ENCODE results near the gene KCNH4.
"Not testable (repeated sequence)": the region's sequence is repeated elsewhere in the genome, so short reads cannot be mapped to it uniquely, and the experiment has no call there.

KCNH4 gene

DNA sequence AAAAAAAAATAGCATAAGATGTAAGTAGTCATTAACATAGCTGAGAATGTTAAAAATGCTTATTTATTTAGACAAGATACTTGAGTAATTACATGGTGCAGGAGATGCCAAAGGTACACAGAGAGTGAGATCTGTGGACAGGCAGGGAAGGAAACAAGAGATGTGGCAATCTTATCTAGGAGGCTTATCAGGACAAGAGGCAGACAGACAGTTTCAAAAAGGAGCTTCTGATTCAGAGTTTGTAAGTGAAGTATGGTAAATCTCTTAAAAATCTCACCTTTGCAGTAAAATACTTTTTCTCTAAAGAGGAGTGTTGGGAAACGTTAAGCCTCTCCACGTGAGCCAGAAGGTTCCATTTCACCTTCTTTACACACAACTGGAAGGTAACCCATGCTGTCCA lies 33.2 kb upstream of the KCNH4 start:
- DNase-seq (no peak), ATAC-seq (ENCODE audit: insufficient read depth, low read depth) (no peak)
- no peak overlapping the region for H2AFZ ChIP-seq (ENCODE audit: low read depth, low read length)
- H3K27ac ChIP-seq (ENCODE audit: low read length), result no peak overlapping the region
- no peak overlapping the region for H3K4me2 ChIP-seq (ENCODE audit: insufficient read depth, low read length)
- H3K9me3 ChIP-seq (ENCODE audit: insufficient read depth, low read length, severe bottlenecking), result no peaks in the 10 kb centered on the region
- H3K27me3 ChIP-seq (ENCODE audit: insufficient read depth, low read length, poor library complexity), result no peaks in the 10 kb centered on the region
- H3K4me3 ChIP-seq (ENCODE audit: low read depth in 1 of 2, low read length in 2 of 2), result no peak overlapping the region
- no peaks in the 10 kb centered on the region for H3K4me1 ChIP-seq (ENCODE audit: insufficient read depth, low read length)
- TF ChIP-seq EZH2 (IDR thresholded peaks at IDR 0.05; ENCODE audit: borderline replicate concordance, low read depth, low read length, severe bottlenecking), result no peak
- TF ChIP-seq, protein P1, sequence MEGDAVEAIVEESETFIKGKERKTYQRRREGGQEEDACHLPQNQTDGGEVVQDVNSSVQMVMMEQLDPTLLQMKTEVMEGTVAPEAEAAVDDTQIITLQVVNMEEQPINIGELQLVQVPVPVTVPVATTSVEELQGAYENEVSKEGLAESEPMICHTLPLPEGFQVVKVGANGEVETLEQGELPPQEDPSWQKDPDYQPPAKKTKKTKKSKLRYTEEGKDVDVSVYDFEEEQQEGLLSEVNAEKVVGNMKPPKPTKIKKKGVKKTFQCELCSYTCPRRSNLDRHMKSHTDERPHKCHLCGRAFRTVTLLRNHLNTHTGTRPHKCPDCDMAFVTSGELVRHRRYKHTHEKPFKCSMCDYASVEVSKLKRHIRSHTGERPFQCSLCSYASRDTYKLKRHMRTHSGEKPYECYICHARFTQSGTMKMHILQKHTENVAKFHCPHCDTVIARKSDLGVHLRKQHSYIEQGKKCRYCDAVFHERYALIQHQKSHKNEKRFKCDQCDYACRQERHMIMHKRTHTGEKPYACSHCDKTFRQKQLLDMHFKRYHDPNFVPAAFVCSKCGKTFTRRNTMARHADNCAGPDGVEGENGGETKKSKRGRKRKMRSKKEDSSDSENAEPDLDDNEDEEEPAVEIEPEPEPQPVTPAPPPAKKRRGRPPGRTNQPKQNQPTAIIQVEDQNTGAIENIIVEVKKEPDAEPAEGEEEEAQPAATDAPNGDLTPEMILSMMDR (IDR thresholded peaks at IDR 0.05; ENCODE audit: borderline replicate concordance, extremely low read depth, low read length, poor library complexity, severe bottlenecking), result no peak
- no peak overlapping the region for H3K9ac ChIP-seq (ENCODE audit: low read depth, low read length)
- H3K79me2 ChIP-seq (ENCODE audit: insufficient read depth, low read length), result no peaks in the 10 kb centered on the region
- no peaks in the 10 kb centered on the region for H4K20me1 ChIP-seq (ENCODE audit: insufficient read depth, low read length)
- peaks cover 71% of the 10 kb centered on the region for H3K36me3 ChIP-seq (ENCODE audit: insufficient read depth, low read length)

DNA sequence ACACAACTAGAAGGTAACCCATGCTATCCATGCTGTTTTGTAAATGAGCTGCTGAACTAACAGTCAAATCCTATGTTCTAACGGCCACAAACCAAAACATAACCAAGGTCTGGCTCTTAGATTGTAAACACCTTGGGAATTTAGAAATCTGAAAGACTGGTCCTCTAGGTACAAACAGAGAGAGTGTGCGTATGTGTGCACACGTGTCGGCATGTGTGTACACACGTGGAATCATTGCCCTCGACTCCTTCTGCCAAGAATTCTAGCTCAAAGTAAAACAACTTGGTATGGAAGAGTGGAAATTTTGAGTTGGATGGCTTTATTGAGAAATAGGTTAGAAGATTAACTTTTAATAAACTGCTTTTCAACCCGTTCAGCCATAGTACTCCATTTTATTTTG lies 31.4 kb upstream of the KCNH4 start:
- H3K4me1 ChIP-seq (ENCODE audit: insufficient read depth, low read length), result no peaks in the 10 kb centered on the region
- peaks cover 77% of the 10 kb centered on the region for H3K36me3 ChIP-seq (ENCODE audit: insufficient read depth, low read length)

DNA sequence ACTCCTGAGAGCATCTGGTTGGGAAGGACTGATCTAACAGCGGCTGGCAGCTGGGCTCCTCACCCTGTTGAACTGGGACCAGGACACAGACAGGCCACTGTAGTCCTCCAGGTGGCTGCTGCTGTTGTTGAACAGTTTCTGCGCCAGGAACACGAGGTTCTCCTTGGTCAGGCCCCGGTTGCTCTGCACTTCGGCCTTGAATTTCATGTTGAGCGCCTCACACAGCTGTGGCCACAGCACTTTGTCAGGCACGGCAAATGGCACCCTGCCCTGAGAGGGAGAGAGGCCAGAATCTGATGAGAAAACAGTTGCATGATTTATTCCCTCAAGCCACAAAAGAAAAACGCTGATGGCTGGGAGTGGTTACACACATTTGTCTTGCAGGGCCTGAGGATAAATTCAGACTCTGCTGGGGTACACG lies 31.0 kb upstream of the KCNH4 start:
- not testable (repeated sequence) for H3K27ac ChIP-seq (ENCODE audit: low read length); H2AFZ ChIP-seq (ENCODE audit: low read depth, low read length)
- H3K36me3 ChIP-seq (ENCODE audit: insufficient read depth, low read length), result peaks cover 77% of the 10 kb centered on the region

More for the DNA sequence above, 31.4 kb upstream of the KCNH4 start:
- H3K4me3 ChIP-seq (ENCODE audit: low read depth in 1 of 2, low read length in 2 of 2), result no peak overlapping the region
- H3K9ac ChIP-seq (ENCODE audit: low read depth, low read length), result no peak overlapping the region
- H3K79me2 ChIP-seq (ENCODE audit: insufficient read depth, low read length), result no peaks in the 10 kb centered on the region
- no peak overlapping the region for H3K27ac ChIP-seq (ENCODE audit: low read length)
- H3K4me2 ChIP-seq (ENCODE audit: insufficient read depth, low read length), result no peak overlapping the region
- H2AFZ ChIP-seq (ENCODE audit: low read depth, low read length), result no peak overlapping the region
- TF ChIP-seq, protein P1 (IDR thresholded peaks at IDR 0.05; ENCODE audit: borderline replicate concordance, extremely low read depth, low read length, poor library complexity, severe bottlenecking), result no peak
- no peak for TF ChIP-seq EZH2 (IDR thresholded peaks at IDR 0.05; ENCODE audit: borderline replicate concordance, low read depth, low read length, severe bottlenecking)
- no peaks in the 10 kb centered on the region for H3K27me3 ChIP-seq (ENCODE audit: insufficient read depth, low read length, poor library complexity)
- no peaks in the 10 kb centered on the region for H3K9me3 ChIP-seq (ENCODE audit: insufficient read depth, low read length, severe bottlenecking)
- ATAC-seq (ENCODE audit: insufficient read depth, low read depth) (no peak), DNase-seq (no peak)
- no peaks in the 10 kb centered on the region for H4K20me1 ChIP-seq (ENCODE audit: insufficient read depth, low read length)

DNA sequence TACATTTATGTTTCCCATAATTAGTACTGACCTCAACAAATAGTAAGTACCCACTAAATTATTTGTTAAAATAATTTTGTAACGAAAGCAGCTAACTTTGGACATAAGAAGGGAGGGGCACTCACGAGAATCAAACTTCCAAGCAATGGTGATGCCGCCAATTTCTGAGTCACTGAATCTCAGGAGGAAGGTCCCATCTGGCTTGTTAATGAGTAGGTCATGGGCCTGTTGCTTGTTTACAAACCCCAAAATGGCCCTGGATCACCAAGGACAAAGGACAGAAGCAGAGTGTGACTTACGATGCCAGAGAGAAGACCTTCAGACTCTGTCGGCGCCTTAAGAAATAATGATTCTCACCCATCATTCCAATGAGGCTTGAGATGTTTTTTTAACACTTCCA lies 29.1 kb upstream of the KCNH4 start:
- TF ChIP-seq EZH2 (IDR thresholded peaks at IDR 0.05; ENCODE audit: borderline replicate concordance, low read depth, low read length, severe bottlenecking), result no peak
- TF ChIP-seq, protein P1 (IDR thresholded peaks at IDR 0.05; ENCODE audit: borderline replicate concordance, extremely low read depth, low read length, poor library complexity, severe bottlenecking), result no peak
- H3K79me2 ChIP-seq (ENCODE audit: insufficient read depth, low read length), result no peaks in the 10 kb centered on the region
- peaks cover 78% of the 10 kb centered on the region for H3K36me3 ChIP-seq (ENCODE audit: insufficient read depth, low read length)
- no peaks in the 10 kb centered on the region for H3K27me3 ChIP-seq (ENCODE audit: insufficient read depth, low read length, poor library complexity)
- no peak overlapping the region for H3K9ac ChIP-seq (ENCODE audit: low read depth, low read length)
- no peak overlapping the region for H3K4me2 ChIP-seq (ENCODE audit: insufficient read depth, low read length)
- DNase-seq, result no peak
- no peak overlapping the region for H3K4me3 ChIP-seq (ENCODE audit: low read depth in 1 of 2, low read length in 2 of 2)
- H3K4me1 ChIP-seq (ENCODE audit: insufficient read depth, low read length), result no peaks in the 10 kb centered on the region
- no peak overlapping the region for H3K27ac ChIP-seq (ENCODE audit: low read length)
- no peak for ATAC-seq (ENCODE audit: insufficient read depth, low read depth)
- H2AFZ ChIP-seq (ENCODE audit: low read depth, low read length), result no peak overlapping the region
- H3K9me3 ChIP-seq (ENCODE audit: insufficient read depth, low read length, severe bottlenecking), result no peaks in the 10 kb centered on the region
- H4K20me1 ChIP-seq (ENCODE audit: insufficient read depth, low read length), result no peaks in the 10 kb centered on the region

More for the DNA sequence above, 31.0 kb upstream of the KCNH4 start:
- ATAC-seq (ENCODE audit: insufficient read depth, low read depth); H3K4me3 ChIP-seq (ENCODE audit: low read depth in 1 of 2, low read length in 2 of 2); DNase-seq; H3K79me2 ChIP-seq (ENCODE audit: insufficient read depth, low read length); H3K9ac ChIP-seq (ENCODE audit: low read depth, low read length); H3K4me2 ChIP-seq (ENCODE audit: insufficient read depth, low read length); H3K4me1 ChIP-seq (ENCODE audit: insufficient read depth, low read length); H3K9me3 ChIP-seq (ENCODE audit: insufficient read depth, low read length, severe bottlenecking); H4K20me1 ChIP-seq (ENCODE audit: insufficient read depth, low read length); H3K27me3 ChIP-seq (ENCODE audit: insufficient read depth, low read length, poor library complexity): not testable (repeated sequence)

DNA sequence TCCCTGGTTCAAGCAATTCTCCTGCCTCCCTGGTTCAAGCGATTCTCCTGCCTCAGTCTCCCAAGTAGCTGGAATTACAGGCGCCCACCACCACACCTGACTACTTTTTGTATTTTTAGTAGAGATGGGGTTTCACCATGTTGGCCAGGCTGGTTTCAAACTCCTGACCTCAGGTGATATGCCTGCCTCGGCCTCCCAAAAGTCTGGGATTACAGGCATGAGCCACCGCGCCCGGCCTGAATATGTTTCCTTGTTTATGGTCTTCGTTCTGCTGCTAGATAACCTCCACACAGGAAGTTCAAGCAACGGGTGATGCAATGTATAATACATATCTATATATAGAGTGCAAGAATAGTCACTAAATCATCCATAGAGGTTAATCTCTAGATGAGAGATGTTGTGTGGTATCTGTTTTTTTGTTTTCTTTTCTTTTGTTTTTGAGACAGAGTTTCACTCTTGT lies 25.2 kb upstream of the KCNH4 start:
- H3K4me1 ChIP-seq (ENCODE audit: insufficient read depth, low read length); H3K4me3 ChIP-seq (ENCODE audit: low read depth in 1 of 2, low read length in 2 of 2); H3K27me3 ChIP-seq (ENCODE audit: insufficient read depth, low read length, poor library complexity); H3K79me2 ChIP-seq (ENCODE audit: insufficient read depth, low read length); H3K9me3 ChIP-seq (ENCODE audit: insufficient read depth, low read length, severe bottlenecking); H3K4me2 ChIP-seq (ENCODE audit: insufficient read depth, low read length); H3K9ac ChIP-seq (ENCODE audit: low read depth, low read length); H3K27ac ChIP-seq (ENCODE audit: low read length); ATAC-seq (ENCODE audit: insufficient read depth, low read depth); DNase-seq; H4K20me1 ChIP-seq (ENCODE audit: insufficient read depth, low read length); H2AFZ ChIP-seq (ENCODE audit: low read depth, low read length): not testable (repeated sequence)
- H3K36me3 ChIP-seq (ENCODE audit: insufficient read depth, low read length), result peaks cover 80% of the 10 kb centered on the region

Data from DND-41 (cell line).